HG03095 (cell line): ENCODE measurements around the gene KDM4B.
"Not testable (repeated sequence)": the region's sequence is repeated elsewhere in the genome, so short reads cannot be mapped to it uniquely, and the experiment has no call there.

Experiments used
- ATAC-seq: cut with Tn5 transposase; IDR thresholded peaks from one replicate; pipeline ENCODE4 v1.9.1; 2021; ENCODE audit warnings: moderate library complexity; ENCODE audit not compliant: unreplicated experiment

Gene KDM4B

GRCh38 chr19:5147074-5147977 lies 178.4 kb downstream of the KDM4B start:
- no peak for ATAC-seq

- no peak for ATAC-seq
Measured at GRCh38 chr19:5147978-5148793, 179.3 kb downstream of the KDM4B start.

GRCh38 chr19:5148794-5149190 lies 179.9 kb downstream of the KDM4B start:
- no peak for ATAC-seq

- no peak for ATAC-seq
Measured at GRCh38 chr19:5149508-5149907, 180.6 kb downstream of the KDM4B start.

GRCh38 chr19:5149932-5150901 lies 181.3 kb downstream of the KDM4B start:
- ATAC-seq: no peak

GRCh38 chr19:5150902-5151741 lies 182.2 kb downstream of the KDM4B start:
- ATAC-seq: no peak

- no peak for ATAC-seq
Measured at GRCh38 chr19:5152013-5152763, 183.3 kb downstream of the KDM4B start.

- no peak for ATAC-seq
Measured at GRCh38 chr19:5152767-5153532, 184.0 kb downstream of the KDM4B start.

- ATAC-seq: no peak
Measured at GRCh38 chr19:5153601-5154128, 184.8 kb downstream of the KDM4B start.

GRCh38 chr19:5154129-5154798 lies 185.4 kb downstream of the KDM4B start:
- ATAC-seq: no peak

GRCh38 chr19:5154799-5155426 lies 186.0 kb downstream of the KDM4B start:
- ATAC-seq: no peak

GRCh38 chr19:5155586-5156210 lies 186.8 kb downstream of the KDM4B start:
- no peak for ATAC-seq

GRCh38 chr19:5156231-5156986 lies 187.5 kb downstream of the KDM4B start:
- no peak for ATAC-seq

- no peak for ATAC-seq
Measured at GRCh38 chr19:5157186-5157585, 188.3 kb downstream of the KDM4B start.

GRCh38 chr19:5158549-5159134 lies 189.7 kb downstream of the KDM4B start:
- ATAC-seq: not testable (repeated sequence)
